WTC11 (cell line): Measurements from ENCODE around the gene IL24. TPM values are rescaled to one million over a fixed set of nuclear protein-coding genes. Genes with fewer than 3 reads are reported as not detected.

Experiments used
- total RNA-seq: library from RNA; stranded (reverse); gene quantifications from 3 replicates; pipeline ENCODE4 v1.2.3, GENCODE V29; 2021

IL24 gene
- total RNA-seq, 1 experiment from 2014 or later, result not detected

Other genes with a start within 250 kb of the IL24 start
- gene MAPKAPK2, start 212.5 kb upstream of the IL24 start, total RNA-seq, result 46.4 to 54.9 TPM (median 48.9 TPM) in 3 replicates
- gene IL19, start 126.7 kb upstream of the IL24 start, total RNA-seq, result not detected in 3 replicates
- gene IL10, start 124.9 kb upstream of the IL24 start, total RNA-seq, result not detected in 3 replicates
- gene IL20, start 31.8 kb upstream of the IL24 start, total RNA-seq, result not detected in 3 replicates
- gene FCMR, start 24.5 kb downstream of the IL24 start, total RNA-seq, result 0.37 to 1.0 TPM (median 0.71 TPM) in 3 replicates
- 1.8 to 2.2 TPM (median 1.9 TPM) in 3 replicates for gene PIGR, start 49.0 kb downstream of the IL24 start, total RNA-seq
- gene FCAMR, start 73.0 kb downstream of the IL24 start, total RNA-seq, result not detected in 3 replicates
- 2.3 to 2.7 TPM (median 2.4 TPM) in 3 replicates for gene C1orf116, start 135.3 kb downstream of the IL24 start, total RNA-seq
- 9.8 to 12.0 TPM (median 10.2 TPM) in 3 replicates for gene YOD1, start 153.8 kb downstream of the IL24 start, total RNA-seq
- gene PFKFB2, start 155.8 kb downstream of the IL24 start, total RNA-seq, result 16.8 to 21.0 TPM (median 20.9 TPM) in 3 replicates
- 0.26 to 0.30 TPM in 2 of 3 replicates, not detected in the other for gene C4BPB, start 191.4 kb downstream of the IL24 start, total RNA-seq
- 0.23 to 0.39 TPM (median 0.30 TPM) in 3 replicates for gene C4BPA, start 206.8 kb downstream of the IL24 start, total RNA-seq